ENCODE data around the gene IL17RA. TPM values are rescaled to one million over a fixed set of nuclear protein-coding genes. Genes with fewer than 3 reads are reported as not detected.

The IL17RA gene
- total and polyA plus RNA-seq, 4 donors: 3.1 to 9.0 (median 4.4) TPM

GRCh38 chr22:17043521-17043920, 41.3 kb upstream of the IL17RA start (continued):
- no peak for TF ChIP-seq ATF3 (IDR thresholded peaks at IDR 0.05)
- no peak for TF ChIP-seq EGR1 (IDR thresholded peaks at IDR 0.05; ENCODE audit: low read depth in 2 of 2)
- TF ChIP-seq YY1 (IDR thresholded peaks at IDR 0.05): no peak
- TF ChIP-seq MAX (IDR thresholded peaks at IDR 0.05): no peak
- TF ChIP-seq ZBTB33 (IDR thresholded peaks at IDR 0.05): no peak
- TF ChIP-seq GABPA (IDR thresholded peaks at IDR 0.05 in 1 of 2, conservative IDR thresholded peaks at IDR 0.05 in 1 of 2): no peak

GRCh38 chr22:17046566-17047348, 38.0 kb upstream of the IL17RA start:
- no peaks in the 10 kb centered on the region for H3K36me3 ChIP-seq (ENCODE audit: control insufficient read depth in 4 of 4, insufficient read depth in 3 of 4, low read depth in 1 of 4, low read length in 3 of 4)
- no peak overlapping the region for H3K4me3 ChIP-seq (ENCODE audit: low read depth in 1 of 3, low read length in 3 of 3)
- peaks cover 0 to 7% (median 0%) of the 10 kb centered on the region in 4 donors for H3K27me3 ChIP-seq (ENCODE audit: control insufficient read depth in 4 of 4, insufficient read depth in 4 of 4, low read length in 3 of 4)
- no peak for DNase-seq (ENCODE audit: low spot score)
- no peaks in the 10 kb centered on the region for H3K9me3 ChIP-seq (ENCODE audit: control insufficient read depth in 4 of 4, low read length in 3 of 4)
- H3K9ac ChIP-seq (ENCODE audit: low read depth in 1 of 2, low read length in 2 of 2): no peak overlapping the region
- WGBS: 66% methylated on average over 5 of the region's 5 CpGs
- no peaks in the 10 kb centered on the region for H3K4me1 ChIP-seq (ENCODE audit: control insufficient read depth in 4 of 4, insufficient read depth in 4 of 4, low read length in 3 of 4)
- no peak overlapping the region for H3K27ac ChIP-seq (ENCODE audit: low read depth in 1 of 2, low read length in 2 of 2)
- TF ChIP-seq HNF4G (IDR thresholded peaks at IDR 0.05) (no peak), MAX (IDR thresholded peaks at IDR 0.05) (no peak), TAF1 (conservative IDR thresholded peaks at IDR 0.05) (no peak), EGR1 (IDR thresholded peaks at IDR 0.05; ENCODE audit: low read depth in 2 of 2) (no peak)

GRCh38 chr22:17047656-17048055, 37.1 kb upstream of the IL17RA start:
- Histone ChIP-seq H3K9me3 (ENCODE audit: control insufficient read depth in 4 of 4, low read length in 3 of 4) (no peaks in the 10 kb centered on the region), H3K36me3 (ENCODE audit: control insufficient read depth in 4 of 4, insufficient read depth in 3 of 4, low read depth in 1 of 4, low read length in 3 of 4) (no peaks in the 10 kb centered on the region), H3K27ac (ENCODE audit: low read depth in 1 of 2, low read length in 2 of 2) (no peak overlapping the region), H3K9ac (ENCODE audit: low read depth in 1 of 2, low read length in 2 of 2) (no peak overlapping the region), H3K27me3 (ENCODE audit: control insufficient read depth in 4 of 4, insufficient read depth in 4 of 4, low read length in 3 of 4) (peaks cover 0 to 7% (median 0%) of the 10 kb centered on the region in 4 donors), H3K4me1 (ENCODE audit: control insufficient read depth in 4 of 4, insufficient read depth in 4 of 4, low read length in 3 of 4) (no peaks in the 10 kb centered on the region), H3K4me3 (ENCODE audit: low read depth in 1 of 3, low read length in 3 of 3) (no peak overlapping the region)
- WGBS: 94% methylated on average over 1 of the region's 1 CpG
- DNase-seq (ENCODE audit: low spot score): no peak
- no peak for TF ChIP-seq MAX (IDR thresholded peaks at IDR 0.05)
- TF ChIP-seq CTCF (IDR thresholded peaks at IDR 0.05; ENCODE audit: low read depth, low read length, missing input control): no peak
- TF ChIP-seq ATF3 (IDR thresholded peaks at IDR 0.05): no peak
- no peak for TF ChIP-seq FOXA1 (IDR thresholded peaks at IDR 0.05)
- TF ChIP-seq NR2F2 (IDR thresholded peaks at IDR 0.05): no peak
- TF ChIP-seq SP1 (IDR thresholded peaks at IDR 0.05): no peak
- no peak for TF ChIP-seq HNF4A (conservative IDR thresholded peaks at IDR 0.05)
- TF ChIP-seq ZBTB33 (IDR thresholded peaks at IDR 0.05): no peak
- no peak for TF ChIP-seq FOXA2 (IDR thresholded peaks at IDR 0.05)
- TF ChIP-seq REST (IDR thresholded peaks at IDR 0.05): no peak
- no peak for TF ChIP-seq JUND (IDR thresholded peaks at IDR 0.05)
- no peak for TF ChIP-seq YY1 (IDR thresholded peaks at IDR 0.05)
- TF ChIP-seq EGR1 (IDR thresholded peaks at IDR 0.05; ENCODE audit: low read depth in 2 of 2): no peak
- no peak for TF ChIP-seq GABPA (IDR thresholded peaks at IDR 0.05 in 1 of 2, conservative IDR thresholded peaks at IDR 0.05 in 1 of 2)
- no peak for TF ChIP-seq RXRA (IDR thresholded peaks at IDR 0.05)
- no peak for TF ChIP-seq RAD21 (IDR thresholded peaks at IDR 0.05)
- no peak for TF ChIP-seq TAF1 (conservative IDR thresholded peaks at IDR 0.05)
